Measurements from ENCODE around the gene TENM3.

DNA sequence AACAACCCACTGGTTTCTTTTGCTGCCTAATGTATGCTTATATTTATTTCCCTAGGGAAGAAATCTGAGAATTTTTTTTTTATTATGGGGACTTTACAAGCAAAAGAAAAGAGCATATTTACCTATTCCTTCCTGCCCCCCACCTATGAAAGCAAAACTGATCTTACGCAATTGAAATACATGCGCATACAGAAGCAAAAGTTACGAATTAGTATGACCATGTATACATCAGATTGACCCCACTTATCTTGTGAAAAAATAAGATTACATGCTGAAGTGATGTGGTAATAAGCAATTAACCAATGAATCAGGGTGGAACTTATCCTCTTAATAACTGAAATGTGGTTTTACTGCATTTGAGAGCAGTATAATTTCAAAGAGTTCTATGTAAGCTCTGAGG is 151.0 kb downstream of the TENM3 start:
- TF ChIP-seq SOX15 (CRISPR knock-in tag; IDR thresholded peaks at IDR 0.05) (no peak), CBFB (CRISPR knock-in tag; IDR thresholded peaks at IDR 0.05; ENCODE audit: low read depth) (no peak), JAZF1 (CRISPR knock-in tag; IDR thresholded peaks at IDR 0.05) (no peak), ZMAT4 (CRISPR knock-in tag; IDR thresholded peaks at IDR 0.05) (no peak), IRF2 (CRISPR knock-in tag; IDR thresholded peaks at IDR 0.05; ENCODE audit: borderline replicate concordance, low read depth) (no peak)
- TF ChIP-seq, protein P1, sequence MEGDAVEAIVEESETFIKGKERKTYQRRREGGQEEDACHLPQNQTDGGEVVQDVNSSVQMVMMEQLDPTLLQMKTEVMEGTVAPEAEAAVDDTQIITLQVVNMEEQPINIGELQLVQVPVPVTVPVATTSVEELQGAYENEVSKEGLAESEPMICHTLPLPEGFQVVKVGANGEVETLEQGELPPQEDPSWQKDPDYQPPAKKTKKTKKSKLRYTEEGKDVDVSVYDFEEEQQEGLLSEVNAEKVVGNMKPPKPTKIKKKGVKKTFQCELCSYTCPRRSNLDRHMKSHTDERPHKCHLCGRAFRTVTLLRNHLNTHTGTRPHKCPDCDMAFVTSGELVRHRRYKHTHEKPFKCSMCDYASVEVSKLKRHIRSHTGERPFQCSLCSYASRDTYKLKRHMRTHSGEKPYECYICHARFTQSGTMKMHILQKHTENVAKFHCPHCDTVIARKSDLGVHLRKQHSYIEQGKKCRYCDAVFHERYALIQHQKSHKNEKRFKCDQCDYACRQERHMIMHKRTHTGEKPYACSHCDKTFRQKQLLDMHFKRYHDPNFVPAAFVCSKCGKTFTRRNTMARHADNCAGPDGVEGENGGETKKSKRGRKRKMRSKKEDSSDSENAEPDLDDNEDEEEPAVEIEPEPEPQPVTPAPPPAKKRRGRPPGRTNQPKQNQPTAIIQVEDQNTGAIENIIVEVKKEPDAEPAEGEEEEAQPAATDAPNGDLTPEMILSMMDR (IDR thresholded peaks at IDR 0.05), result no peak
